CD4-positive, alpha-beta T cell treated with Interleukin-17A for 4 hours (primary cell): ENCODE data around the gene PIEZO2.
"Not testable (repeated sequence)": the region's sequence is repeated elsewhere in the genome, so short reads cannot be mapped to it uniquely, and the experiment has no call there.

ENCODE experiments used
- DNase-seq: peaks from one replicate; pipeline ENCODE4 v3.0.0-alpha.2; 2020; ENCODE audit warnings: mixed read lengths

PIEZO2 gene

DNA sequence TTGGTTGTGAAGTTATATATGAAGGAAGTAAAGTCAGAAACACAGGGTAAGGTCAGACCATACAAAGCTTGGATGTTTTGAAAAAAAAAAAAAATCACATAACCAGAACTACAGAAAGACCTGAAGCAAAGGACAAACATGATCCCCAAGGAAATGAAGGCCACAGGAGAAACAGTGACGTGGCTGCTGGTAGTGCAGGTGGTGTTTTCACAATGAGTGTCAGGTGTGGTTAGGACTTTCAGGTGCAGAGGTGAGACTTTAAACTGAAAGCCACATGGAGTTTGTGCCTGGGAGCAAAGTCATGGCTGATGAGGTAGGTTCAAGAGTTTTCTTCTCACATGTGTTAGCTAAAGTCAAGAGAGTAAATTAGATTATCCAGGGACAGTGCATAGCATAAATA is 270.7 kb downstream of the PIEZO2 start:
- no peak for DNase-seq

DNA sequence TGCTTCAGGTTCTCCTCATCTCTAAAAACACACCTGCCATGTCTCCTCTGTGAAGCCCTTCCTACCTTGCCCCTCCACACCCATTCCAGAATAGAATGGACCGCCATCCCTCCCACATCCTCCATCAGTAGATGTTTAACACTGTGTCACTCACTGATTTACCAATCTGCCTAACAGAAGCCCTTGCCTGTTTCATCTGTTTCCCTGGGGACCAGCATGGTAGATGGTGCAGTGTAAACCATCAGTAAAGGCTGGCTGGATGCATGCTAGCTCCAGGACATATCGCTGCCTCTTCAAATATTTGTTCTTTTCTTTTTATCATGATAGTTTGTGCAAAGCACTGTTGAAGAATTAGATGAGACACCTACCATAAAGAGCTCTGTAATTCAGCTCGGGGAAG is 271.4 kb downstream of the PIEZO2 start:
- no peak for DNase-seq

GRCh38 chr18:10875811-10876210 is 273.6 kb downstream of the PIEZO2 start:
- DNase-seq, result no peak

DNA sequence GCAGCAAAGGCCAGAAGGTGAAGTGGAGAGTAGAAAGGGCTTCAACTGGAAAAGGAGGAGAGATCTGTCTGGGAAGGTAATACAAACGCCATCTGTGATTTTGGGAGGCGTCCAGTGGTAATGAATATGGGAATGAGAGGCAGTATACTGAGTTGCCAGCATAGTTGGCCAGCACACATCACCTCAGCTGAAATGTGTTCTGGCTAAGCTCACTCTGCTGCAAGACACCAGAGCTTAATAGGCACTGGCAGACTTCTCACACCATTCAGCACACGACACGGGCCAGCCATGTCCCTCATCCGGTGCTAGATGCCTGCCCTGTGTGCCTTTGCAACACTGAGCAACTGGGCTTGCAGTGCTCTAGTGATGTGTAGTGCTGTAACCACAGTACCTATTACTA is 277.1 kb downstream of the PIEZO2 start:
- no peak for DNase-seq

- DNase-seq, result no peak
Measured at GRCh38 chr18:10864722-10865121, 284.6 kb downstream of the PIEZO2 start.

DNA sequence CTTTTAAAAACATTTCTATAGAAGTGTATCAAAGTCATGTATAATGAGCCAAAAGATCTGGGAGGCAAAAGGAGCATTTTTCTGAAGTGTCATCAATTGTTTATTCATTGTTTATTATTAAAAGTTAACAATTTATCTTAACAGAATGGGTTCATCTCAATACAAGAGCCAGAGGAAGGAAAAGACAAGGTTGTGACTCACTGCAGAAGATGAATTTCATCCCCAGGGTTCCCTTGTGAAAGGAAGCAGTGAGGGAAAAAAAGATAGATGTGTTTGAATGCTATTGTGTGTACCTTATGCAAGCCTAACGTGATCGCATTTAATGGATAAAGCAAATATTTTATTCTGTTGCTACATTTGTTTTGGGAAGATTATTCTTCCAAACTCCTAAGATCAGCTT is 286.3 kb downstream of the PIEZO2 start:
- no peak for DNase-seq

- no peak for DNase-seq
Measured at GRCh38 chr18:10860928-10861327, 288.4 kb downstream of the PIEZO2 start.

GRCh38 chr18:10860382-10860781 is 289.0 kb downstream of the PIEZO2 start:
- no peak for DNase-seq

- DNase-seq, result no peak
Measured at GRCh38 chr18:10858477-10858876, 290.9 kb downstream of the PIEZO2 start.

GRCh38 chr18:10856132-10856531 is 293.2 kb downstream of the PIEZO2 start:
- DNase-seq, result no peak

DNA sequence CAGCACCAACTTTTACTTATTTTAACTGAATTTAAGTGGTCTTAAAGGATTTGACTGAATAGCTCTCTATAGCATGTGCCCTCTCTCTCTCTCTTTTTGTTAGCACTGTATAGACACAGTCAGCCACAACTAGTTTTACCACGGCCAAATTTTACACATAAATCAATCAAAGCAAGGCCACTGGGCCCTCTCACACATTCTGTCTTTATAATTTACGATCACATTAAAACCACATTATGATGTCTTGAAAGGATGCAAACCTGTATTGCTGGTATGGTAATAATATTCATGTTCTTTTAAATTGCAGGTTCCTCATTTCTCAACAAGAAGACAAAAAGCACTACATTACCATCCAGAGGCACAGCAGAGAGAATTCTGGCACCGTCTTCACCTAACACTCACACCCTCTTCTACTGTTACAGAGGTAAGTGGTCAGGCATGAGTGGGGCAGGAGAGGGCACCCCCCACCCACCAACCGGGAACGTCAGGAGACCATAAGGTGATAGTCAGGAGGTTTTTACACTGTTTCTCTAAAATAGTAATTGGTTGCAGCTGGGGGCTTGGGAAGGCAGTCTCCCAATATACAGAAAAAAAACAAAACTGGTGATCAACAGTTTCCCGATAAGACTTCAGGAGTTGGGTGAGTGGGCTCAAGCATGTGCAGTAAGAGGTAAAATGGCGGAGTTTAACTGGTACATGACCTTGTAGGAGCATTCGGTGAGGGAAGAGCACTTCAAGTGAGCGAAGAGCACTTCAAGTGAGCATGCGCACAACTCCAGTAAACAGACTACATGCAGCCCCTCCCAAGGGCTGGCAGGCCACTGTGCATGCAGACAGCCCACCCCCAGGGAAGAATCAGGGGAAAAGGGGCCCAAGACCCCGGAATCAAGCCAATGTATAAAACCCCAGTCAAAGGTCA is 296.7 kb downstream of the PIEZO2 start:
- no peak for DNase-seq

- DNase-seq, result no peak
Measured at GRCh38 chr18:10851824-10852319, 297.5 kb downstream of the PIEZO2 start.

GRCh38 chr18:10850840-10851239 is 298.5 kb downstream of the PIEZO2 start:
- no peak for DNase-seq

GRCh38 chr18:10850216-10850615 is 299.2 kb downstream of the PIEZO2 start:
- no peak for DNase-seq

- DNase-seq, result no peak
Measured at GRCh38 chr18:10847907-10848306, 301.5 kb downstream of the PIEZO2 start.

DNA sequence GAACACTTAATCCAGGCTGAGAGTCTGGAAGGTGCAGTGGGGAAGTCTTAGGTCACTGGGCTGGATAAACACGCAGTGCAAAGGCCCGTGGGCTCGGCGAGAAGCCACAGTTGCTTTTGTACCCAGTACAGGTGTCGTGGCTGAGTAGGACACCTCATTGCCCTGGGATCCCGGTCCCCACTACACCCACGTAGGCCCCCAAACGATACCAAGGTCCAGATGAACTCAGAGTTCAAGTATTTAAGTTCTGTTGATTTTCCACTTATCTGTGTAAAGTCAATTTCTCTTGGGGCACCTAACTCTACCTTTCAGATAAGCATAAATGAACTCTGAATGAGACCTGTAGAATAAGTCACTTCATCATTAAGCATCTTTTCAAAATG is 302.0 kb downstream of the PIEZO2 start:
- no peak for DNase-seq

DNA sequence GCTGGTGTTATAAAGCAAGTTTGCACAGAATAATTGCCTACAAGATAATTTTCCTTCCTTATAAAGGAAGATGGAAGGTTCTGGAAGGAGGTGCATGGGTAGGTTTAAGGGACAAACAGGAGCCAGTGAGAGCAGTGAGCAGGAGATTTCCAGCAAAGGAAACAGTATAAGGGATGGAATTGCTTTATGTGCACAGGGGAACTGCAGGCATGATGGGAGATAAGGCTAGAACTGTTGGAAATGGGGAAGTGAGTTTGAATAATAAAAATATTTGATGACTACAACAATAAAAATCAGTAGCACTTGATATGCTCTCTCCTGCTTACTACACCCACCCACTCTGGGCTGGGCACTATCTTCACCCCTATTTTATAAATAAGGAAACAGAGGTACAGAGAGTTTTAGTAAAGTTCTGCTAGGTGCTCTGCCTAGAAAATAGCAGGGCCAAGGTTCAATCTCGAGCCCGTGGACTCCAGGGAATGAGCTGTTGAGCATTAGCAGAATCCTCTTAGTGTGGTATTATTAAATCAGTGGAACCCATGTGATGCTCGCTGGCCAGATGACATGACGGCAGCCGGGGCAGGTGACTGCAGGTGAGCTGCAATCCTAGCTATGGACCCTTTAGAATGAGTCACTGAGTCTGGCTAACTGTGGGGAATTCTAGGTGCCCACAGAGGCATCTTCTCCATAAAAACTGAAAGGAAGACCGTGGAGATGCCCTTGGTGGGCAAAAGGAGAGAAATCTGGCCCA is 302.5 kb downstream of the PIEZO2 start:
- no peak for DNase-seq

DNA sequence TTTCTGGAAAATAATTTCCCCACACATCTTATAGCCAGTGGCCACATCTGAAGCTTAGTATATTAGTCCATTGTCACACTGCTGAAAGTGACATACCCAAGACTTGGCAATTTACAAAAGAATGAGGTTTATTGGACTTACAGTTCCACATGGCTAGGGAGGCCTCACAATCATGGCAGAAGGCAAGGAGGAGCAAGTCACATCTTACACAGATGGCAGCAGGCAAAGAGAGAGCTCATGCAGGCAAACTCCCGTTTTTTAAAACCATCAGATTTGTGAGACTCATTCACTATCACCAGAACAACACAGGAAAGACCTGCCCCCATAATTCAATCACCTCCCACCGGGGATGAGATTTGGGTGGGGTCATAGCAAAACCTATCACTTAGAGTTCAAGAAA is 303.3 kb downstream of the PIEZO2 start:
- not testable (repeated sequence) for DNase-seq

DNA sequence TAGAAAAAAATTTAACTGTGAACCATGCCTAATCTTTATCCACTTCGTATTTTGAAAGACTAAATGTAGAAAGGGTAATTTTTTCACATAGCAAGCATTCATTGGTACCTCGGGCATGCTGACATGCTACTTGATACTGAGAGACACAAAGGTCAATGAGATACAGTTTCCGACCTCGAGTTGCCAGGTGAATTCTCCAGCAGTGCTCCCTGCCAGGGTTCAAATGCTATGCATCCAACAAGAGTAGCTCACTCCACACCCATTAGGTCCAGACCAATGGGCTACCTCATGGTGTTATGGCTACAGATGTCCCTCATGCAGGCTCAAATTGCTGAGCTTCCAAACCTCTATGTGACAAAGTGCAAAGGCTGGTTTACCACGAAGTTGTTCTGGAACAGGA is 305.8 kb downstream of the PIEZO2 start:
- no peak for DNase-seq

DNA sequence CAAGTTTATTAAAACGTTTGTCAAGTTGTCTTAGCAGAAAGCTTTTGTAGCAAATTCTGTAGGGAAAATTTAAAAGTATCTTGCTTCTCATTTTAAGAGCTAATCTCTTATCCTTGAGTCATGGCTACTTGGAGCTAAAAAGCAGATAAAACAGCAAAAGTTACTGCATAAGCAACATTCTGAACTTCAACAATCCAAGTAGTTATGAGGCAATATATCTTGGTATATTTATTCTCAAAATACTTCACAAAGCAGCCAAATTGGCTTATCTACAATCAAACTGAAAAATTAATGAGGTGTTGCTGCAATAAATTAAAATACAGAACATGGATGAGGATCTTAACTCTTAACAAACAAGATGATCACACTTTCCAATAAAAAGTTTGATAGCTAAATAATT is 306.5 kb downstream of the PIEZO2 start:
- no peak for DNase-seq

- DNase-seq, result no peak
Measured at GRCh38 chr18:10842371-10842770, 307.0 kb downstream of the PIEZO2 start.

DNA sequence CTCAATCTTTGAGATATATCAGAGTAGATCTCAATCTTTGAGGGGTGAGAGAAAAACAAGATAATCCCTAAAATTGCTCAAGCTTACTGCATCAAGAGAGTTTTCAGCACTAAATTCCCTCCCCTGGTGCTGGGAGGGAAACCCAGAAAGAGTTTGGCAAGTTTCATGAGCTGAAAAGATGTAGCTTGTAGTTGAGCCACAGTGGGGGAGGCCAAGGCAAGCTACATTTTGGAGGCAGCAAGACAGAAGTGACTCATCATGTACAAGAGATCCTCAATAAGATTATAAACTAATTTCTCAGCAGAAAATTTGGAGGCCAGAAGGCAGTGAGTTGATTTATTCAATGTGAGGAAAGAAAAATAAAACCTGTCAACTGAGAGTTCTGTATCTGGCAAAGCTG is 308.2 kb downstream of the PIEZO2 start:
- DNase-seq, result no peak

DNA sequence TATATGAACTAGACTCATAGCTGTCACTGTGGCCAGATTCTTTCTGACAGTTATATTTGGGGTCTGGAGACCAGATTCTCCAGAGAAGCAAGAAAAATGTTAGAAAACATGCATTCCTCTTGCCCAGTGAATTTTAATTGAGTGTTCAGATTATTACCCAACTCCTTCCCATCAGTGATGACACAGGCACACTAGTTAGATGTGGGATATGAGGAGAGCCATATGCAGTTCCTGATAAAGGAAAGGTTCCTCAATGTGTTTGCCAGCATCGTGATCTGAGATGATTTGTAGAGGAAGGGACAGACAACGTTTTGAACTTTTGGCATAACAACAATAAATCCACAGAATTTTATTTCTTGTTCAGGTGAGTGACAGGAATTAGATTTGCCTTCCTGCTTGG is 308.6 kb downstream of the PIEZO2 start:
- DNase-seq, result no peak

GRCh38 chr18:10839421-10839820 is 309.9 kb downstream of the PIEZO2 start:
- no peak for DNase-seq
